Cardiac atrium fibroblast (primary cell): ENCODE data around the gene PPFIA4. TPM values are rescaled to one million over a fixed set of nuclear protein-coding genes. Genes with fewer than 3 reads are reported as not detected.

Experiments
- total RNA-seq: library from RNA; depleted of rRNA; stranded (reverse); fragments of >200 nt; gene quantifications from 2 replicates; pipeline ENCODE4 v1.2.3, GENCODE V29; 2015

Gene PPFIA4
- 10.2 and 24.6 TPM in 2 replicates for total RNA-seq

DNA sequence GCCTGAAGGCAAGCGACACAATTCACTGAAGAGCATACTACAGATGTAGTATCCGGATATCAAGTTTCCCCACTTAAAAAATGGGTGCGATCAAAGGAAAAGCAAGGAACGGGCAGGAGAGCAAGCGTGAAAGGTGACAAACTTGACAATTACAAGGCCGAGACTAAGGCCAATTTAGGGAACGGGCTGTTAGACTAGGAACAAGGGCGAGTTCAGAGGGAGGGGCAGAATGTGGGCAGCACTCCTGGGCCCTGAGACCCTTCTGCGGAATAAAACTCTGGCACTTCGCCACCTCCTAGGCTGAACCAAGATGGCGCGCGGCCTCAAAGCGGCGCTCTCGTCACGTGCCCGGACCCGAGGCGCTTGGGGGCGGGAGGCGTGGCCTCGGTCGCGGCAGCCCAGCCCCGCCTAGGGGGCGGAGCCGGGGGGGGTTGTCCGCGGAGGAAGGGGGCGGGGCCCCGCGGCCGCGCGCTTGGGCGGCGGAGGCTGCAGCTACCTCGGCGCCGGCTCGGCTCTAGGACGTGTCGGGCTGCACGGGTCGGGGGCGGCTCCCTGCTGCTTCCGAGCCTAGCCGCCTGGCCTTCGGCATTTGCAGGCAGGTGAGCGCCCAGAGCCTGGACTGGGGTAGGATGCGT, at the start of gene PPFIA4:
TSS of gene PPFIA4 (plus strand) at position 461 of the 635 bp plus-strand sequence. CDS start 12,518 bp downstream, outside the sequence.

DNA sequence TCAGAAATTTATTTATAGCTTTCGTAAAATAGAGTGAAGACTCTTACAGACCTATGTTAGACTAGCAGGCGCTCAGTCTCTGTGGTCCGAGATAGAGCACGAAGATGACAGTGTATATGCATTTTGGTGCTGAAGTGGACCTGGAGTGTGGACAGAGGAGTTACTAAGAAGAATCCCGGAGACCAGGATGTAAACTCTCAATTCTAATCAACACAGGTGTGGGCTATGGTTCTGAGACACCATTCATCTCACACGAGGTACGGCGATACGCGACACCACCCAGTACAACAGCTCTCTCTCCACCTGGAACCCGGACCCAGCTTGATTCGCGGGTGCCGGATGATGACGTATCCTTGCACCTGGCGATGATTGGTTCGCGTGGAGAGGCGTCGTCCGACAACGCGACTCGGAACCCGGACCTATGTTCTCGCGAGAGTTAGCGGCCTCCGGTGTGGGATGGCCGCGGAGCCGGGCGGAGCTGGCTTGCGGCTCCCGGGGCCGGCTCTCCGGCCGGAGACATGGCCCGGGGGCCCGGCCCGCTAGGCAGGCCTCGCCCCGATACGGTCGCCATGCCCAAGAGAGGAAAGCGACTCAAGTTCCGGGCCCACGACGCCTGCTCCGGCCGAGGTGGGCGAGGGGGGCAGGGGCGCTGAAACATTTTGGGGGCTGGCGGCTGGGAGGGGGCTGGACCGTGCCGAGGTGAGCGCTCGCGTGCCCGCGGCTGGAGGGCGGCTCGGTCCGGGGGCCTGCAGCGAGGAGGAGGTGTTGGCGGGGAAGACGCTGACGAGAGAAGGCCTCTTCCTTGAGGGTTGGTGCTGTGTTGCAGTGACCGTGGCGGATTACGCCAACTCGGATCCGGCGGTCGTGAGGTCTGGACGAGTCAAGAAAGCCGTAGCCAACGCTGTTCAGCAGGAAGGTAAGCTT, 19.1 kb upstream of the PPFIA4 start, which contains the start of gene TMEM183A:
TSS of gene TMEM183A (plus strand) at position 427 of the 924 bp plus-strand sequence. CDS start at position 519, 92 bp downstream.

DNA sequence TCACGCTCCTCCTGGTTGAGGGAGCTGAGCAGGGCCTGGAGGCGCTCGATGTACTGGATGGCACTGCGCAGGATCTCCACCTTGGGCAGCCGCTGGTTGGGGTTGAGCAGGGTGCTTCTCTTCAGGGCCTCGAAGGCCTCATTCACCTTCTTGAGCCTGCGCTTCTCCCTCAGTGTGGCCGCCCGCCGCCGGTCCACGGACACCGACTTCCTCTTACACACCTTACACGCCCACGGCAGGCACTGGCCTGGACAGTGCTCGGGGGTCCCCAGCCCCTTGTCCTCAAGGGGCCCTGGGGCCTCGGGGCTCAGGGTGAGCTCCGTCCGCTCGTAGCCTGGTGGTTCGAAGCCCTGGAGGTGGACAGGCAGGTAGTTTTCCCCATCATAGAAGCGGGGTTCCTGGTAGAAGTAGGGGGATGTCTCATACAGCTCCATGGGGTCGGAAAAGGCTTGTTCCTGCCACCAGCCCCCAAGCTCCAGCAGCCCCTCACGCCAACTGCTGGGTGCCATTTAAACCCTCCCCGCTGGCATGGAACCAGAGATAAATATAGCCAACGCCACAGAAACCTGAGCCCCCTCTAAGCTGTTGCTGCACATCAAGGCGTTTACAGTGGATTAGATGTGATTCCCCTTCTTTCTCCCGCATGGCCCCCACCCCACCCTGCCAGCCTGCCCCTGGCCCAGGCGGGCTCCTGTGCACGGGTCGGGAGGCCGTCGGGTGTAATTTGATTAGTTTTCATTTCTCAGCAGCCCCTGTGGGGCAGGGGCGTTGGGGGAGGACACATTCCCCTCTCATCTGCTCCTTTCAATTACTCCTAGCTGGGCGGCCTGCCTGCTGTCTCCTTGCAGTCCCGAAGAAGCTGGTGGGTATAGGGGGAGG, 59.5 kb downstream of the PPFIA4 start, which contains the start of gene MYOG:
TSS of gene MYOG (minus strand) at position 485 of the 879 bp plus-strand sequence. CDS start at position 434, 51 bp downstream.

DNA sequence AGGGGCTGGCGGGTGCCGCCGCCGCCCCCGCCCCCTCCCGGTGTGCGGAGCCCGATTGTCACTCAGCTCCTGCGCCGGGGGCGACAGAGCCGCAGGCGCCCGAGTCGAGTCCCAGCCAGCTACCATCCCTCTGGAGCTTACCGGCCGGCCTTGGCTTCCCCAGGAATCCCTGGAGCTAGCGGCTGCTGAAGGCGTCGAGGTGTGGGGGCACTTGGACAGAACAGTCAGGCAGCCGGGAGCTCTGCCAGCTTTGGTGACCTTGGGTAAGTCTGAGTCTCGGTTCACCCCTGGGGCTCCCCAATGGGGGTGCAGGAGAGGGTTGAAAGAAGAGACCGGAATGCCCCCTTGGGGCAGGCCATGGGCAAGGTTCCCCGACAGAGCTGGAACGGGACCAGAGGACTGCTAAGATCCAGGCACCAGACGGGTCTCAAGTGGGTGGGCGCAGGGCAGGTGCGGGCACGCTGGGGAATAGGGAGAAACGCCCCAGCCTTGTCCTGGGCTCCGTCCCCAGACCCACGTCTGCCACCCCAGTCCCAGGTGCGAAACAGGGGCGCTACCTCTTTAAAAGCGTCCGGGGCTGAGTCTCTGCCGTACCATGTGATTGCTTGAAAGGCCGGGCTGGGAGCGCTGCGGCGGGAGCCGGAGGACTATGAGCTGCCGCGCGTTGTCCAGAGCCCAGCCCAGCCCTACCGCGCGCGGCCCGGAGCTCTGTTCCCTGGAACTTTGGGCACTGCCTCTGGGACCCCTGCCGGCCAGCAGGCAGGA, 101.6 kb downstream of the PPFIA4 start, which contains the start of gene ADORA1:
TSS of gene ADORA1 (plus strand) at position 61 of the 765 bp plus-strand sequence. CDS start 1,116 bp downstream, outside the sequence.

Other genes starting within 250 kb of the PPFIA4 start
- 45.9 and 57.7 TPM in 2 replicates for gene KDM5B, start 218.1 kb upstream of the PPFIA4 start, total RNA-seq
- 0.97 and 4.9 TPM in 2 replicates for gene PCAT6, start 215.5 kb upstream of the PPFIA4 start, total RNA-seq
- gene RABIF, start 137.3 kb upstream of the PPFIA4 start, total RNA-seq, result 2.3 and 5.3 TPM in 2 replicates
- gene KLHL12, start 99.3 kb upstream of the PPFIA4 start, total RNA-seq, result 11.0 and 13.6 TPM in 2 replicates
- gene ADIPOR1, start 68.2 kb upstream of the PPFIA4 start, total RNA-seq, result 91.0 and 106 TPM in 2 replicates
- gene CYB5R1, start 59.2 kb upstream of the PPFIA4 start, total RNA-seq, result 41.7 and 45.0 TPM in 2 replicates
- 54.9 and 70.0 TPM in 2 replicates for gene TMEM183A, start 19.1 kb upstream of the PPFIA4 start, total RNA-seq
- gene MYOG, start 59.5 kb downstream of the PPFIA4 start, total RNA-seq, result not detected in 2 replicates
- not detected in 2 replicates for gene ADORA1, start 101.2 kb downstream of the PPFIA4 start, total RNA-seq
- not detected in 2 replicates for gene MYBPH, start 149.3 kb downstream of the PPFIA4 start, total RNA-seq
- gene CHI3L1, start 160.2 kb downstream of the PPFIA4 start, total RNA-seq, result 0.54 and 23.8 TPM in 2 replicates
- not detected in 2 replicates for gene CHIT1, start 203.2 kb downstream of the PPFIA4 start, total RNA-seq